Lung microvascular endothelial cell (primary cell): ENCODE data around the gene YLPM1. TPM values are rescaled to one million over a fixed set of nuclear protein-coding genes. Genes with fewer than 3 reads are reported as not detected.

Experiments used
- DNase-seq, 2 donors: peaks; one replicate each; pipeline versions ENCODE4 v3.0.0 to v3.0.0-alpha.2; 2010; ENCODE audit warnings: low read depth in 2 of 2
- total RNA-seq: library from RNA; depleted of rRNA; stranded (reverse); fragments of >200 nt; gene quantifications from 2 replicates; pipeline ENCODE4 v1.2.1, GENCODE V29; 2014

YLPM1 gene
- total RNA-seq, 1 donor from 2014 or later = 18.3 TPM

DNA sequence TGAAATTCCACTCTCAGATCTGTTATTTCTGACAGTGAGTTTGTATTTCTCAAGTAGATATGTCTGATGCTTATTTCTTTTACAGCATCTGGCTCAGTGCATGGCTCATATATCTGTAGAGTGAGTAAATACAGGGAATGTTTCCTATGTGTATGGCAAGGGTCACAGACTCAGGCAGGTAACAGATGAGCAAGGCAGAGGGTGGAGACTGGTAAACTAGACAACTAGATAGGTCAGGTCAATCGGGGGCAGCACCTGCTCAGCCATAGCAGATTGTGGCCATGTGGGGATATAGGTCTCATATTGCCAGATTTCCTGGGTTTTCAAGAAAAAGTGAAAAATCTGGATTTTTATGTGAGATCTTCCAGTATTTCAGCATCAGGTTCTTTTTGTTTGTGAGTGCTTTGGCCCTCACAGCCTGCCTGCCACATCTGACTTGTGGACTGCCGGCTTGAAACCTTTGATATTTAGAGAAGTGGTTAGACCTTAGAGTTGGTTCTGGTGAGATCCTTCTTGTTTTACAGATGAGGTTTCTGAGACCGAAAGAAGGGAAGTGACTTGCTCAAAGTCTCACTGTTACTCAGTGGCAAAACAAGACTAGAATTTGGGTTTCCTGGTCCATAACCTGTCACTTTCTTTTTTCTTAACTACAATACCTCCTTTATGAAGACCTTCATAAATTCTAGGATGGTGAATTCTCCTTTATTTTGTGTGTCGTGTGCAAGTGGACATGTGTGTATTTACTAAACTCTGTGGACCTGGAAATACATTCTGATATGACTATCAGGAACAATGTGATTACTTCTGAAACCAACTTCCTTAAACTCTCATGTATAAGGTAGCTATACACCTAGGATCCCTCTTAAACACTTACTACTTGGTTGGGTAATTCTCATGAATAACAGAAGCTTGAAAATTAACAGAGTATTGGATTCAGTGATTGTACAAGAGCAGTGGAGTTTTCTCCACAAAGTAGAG, 78.4 kb downstream of the YLPM1 start:
- DNase-seq = no peak

GRCh38 chr14:74843653-74844052, 80.5 kb downstream of the YLPM1 start:
- no peak for DNase-seq

- DNase-seq = no peak
Measured at GRCh38 chr14:74846168-74846567, 83.1 kb downstream of the YLPM1 start.

GRCh38 chr14:74846968-74847665, 84.0 kb downstream of the YLPM1 start:
- DNase-seq = peak in 1 of 2 donors; percentile 21

DNA sequence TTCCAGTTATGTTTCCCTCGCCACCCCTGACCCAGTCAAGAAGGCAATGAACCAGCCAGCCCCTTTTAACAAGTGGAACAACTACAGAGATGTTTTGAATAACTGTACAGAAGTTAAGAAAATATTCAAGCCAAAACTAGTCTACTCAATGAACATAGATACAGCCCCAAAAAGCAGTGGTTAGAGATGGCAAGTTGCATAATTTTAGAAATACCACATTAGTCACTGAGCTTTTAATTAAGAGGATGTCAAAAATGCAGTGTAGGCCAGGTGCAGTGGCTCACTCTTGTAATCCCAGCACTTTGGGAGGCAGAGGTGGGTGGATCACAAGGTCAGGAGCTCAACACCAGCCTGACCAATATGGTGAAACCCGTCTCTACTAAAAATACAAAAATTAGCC, 85.7 kb downstream of the YLPM1 start:
- no peak for DNase-seq

DNA sequence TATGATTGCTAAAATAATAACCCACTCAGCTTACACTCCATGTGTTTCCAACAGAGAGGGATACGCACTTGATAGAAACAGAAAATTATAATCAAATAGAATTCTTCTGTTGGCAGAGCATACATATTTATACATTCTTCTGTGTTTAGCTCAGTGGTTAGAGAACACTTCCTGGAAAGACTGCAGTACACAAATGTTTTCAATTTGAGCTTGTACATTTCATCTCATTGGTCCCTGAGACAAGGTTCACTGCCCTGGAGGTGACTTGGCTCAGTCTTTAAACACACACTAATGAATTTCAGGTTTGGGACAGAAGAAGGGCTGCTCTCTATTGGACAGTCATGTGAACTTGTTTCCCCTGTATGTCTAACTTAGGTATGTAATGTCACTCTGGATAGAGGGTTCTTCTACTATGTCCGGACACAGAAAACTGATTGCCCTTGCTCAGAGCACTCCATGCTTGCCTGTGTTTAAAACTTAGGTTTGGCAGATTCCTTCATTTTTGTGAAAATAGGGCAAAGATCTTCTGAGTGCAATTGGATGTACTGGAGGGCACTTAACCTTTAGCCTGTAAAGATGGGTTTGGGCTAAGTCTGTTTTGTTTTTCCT, 89.9 kb downstream of the YLPM1 start:
- DNase-seq = peak; percentile 41 to 67

DNA sequence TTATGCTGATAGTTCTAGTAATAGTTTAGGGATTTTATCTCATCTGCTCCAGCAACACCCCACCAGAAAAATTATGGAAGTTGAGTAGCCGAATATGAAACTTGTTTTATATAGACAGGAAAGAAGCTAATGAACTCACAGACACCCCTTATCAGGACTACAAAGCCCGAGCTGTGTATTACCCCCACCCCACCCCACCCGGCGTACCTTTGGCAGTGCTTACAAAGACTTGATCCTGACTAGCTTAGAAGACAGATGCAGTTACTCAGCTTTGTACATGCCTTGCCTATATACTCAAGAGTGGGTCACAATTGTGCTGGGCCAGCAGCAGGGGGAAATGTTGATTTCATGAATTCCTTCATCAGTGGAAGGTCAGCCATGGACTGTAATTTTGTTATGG, 90.5 kb downstream of the YLPM1 start:
- no peak for DNase-seq

DNA sequence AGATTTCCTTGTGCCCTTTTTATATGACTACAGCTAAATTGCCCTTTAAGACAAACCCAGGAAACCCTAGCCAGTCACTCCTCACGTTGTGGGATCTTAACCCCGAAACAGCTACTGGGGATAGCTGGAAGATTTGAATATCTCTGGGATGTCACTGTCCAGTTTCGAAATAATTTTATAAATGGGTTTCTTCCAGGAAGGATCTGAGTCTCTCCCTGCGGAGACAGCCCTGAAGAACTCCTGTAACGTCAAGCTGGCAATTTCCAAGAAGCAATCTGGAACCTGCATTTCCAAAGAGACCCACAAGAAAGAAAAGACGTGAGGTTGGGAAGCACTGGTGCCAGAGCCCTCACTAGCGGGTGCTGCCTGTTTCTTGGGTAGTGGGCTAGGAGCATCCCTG, 91.9 kb downstream of the YLPM1 start:
- DNase-seq = no peak

DNA sequence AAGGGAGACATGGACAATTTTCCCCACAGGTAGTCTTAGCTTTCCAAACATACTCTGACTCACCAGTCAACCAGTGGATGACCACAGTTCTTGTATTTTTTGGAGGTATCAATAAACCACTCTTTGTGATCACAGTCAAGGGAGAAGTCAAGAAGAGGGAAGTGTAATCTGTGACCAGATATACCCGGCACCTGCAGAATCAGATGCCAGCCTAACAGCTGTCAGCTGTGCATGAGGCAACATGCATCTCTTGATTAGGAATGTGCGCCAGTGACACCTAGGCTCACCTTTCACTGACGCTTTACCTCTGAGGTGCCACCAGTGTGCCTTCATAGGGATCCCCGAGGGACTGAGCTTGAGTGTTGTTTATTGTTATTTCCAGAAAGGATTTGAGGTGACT, 92.8 kb downstream of the YLPM1 start:
- no peak for DNase-seq

- no peak for DNase-seq
Measured at GRCh38 chr14:74856366-74856765, 93.2 kb downstream of the YLPM1 start.

GRCh38 chr14:74858022-74858421, 94.9 kb downstream of the YLPM1 start:
- no peak for DNase-seq

- DNase-seq = no peak
Measured at GRCh38 chr14:74859757-74860552, 96.8 kb downstream of the YLPM1 start.

DNA sequence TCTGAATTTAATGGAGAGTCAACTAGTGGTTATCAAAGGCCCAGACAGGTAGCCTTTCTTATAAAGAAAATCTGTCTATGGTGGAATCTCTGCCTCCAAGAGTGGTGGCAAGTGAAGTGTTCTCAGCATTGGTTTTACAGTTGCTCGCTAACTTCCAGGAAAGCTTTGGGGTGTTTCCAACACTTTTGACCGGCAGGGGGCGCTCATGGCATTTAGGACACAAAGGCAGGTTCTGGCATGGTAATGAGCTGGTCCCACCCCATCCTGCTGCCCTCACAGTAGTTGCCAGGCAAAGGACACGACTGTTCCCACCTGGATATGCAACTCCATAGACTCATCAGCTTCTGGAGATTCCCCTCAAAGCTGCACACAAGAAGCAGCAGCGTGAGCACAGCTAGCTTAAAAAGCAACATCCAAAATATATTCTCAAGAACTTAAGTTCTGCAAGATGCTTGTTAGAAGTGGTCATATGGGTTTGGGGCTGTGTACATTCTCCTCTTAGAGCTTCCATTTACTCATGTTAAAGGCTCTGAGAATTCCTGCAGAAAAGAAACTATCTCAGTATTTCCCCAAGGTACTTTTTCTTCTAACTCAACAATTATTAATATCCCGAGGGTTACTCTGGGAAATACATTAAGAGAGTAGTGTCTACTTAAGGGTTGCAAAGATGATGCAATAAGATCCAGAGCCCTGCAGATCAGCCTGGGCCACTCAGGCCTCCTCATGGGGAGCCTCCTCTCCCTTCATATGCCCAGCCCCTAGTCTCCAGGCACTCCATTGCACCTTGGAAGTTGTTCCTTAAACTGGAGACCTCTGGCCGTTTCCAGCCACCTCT, 98.0 kb downstream of the YLPM1 start:
- DNase-seq = peak; percentile 85 to 91

GRCh38 chr14:74861734-74862090, 98.6 kb downstream of the YLPM1 start:
- DNase-seq = no peak

DNA sequence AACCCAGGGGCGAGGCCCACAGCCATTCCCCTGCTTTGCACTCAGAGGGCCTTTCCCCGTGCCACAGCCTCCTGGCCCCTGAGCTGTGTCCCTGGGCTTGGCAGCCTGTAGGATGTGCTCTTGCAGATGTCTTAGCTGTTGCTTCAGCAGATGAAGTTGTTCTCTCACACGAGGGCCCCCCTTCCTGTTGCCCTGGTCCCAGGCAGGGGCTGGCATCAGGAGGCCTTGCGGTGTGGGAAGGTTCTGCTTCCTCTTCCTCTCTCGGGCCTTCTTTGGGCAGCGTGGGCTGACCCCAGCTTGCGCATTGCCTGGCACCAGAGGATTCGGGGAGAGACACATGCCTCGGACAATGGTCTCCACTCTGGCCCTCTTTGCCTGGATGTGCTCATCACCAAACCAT, 100.2 kb downstream of the YLPM1 start:
- no peak for DNase-seq

DNA sequence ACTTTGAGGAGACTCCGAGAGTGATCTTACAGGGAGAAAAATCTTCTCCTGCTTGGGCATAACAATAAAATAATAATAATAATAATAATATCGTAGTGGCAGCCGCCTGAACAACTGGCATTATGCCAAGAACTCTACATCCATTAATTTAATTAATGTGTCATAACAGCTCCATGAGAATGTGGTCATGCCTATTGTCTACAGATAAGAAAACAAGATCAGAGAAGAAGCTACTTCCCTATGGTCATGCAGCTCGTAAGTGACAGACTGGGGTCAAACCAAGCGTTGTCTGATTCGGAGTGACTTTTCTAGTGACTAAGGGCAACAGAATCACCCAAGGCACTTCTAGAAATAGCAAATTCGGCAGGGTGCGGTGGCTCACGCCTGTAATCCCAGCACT, 101.1 kb downstream of the YLPM1 start:
- peak in 1 of 2 donors; percentile 57 for DNase-seq

DNA sequence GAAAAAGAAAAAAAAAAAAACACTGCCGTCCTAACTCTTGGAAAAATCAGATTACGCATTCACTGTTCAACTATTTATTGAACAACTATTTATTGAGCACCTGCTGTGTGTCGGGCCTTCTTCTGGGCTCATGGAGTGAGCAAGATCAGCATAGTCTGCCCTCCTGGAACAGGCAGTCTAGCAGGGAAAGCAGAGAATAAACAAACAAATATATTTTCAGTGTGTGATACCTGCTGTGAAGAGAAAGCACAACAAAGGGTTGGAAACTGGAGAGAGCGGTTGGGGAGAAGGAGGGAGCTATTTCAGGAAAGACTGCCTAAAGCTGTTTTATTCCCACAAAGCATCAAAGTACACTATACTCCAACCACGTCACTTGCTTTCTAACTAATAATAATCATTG, 102.0 kb downstream of the YLPM1 start:
- DNase-seq = no peak

DNA sequence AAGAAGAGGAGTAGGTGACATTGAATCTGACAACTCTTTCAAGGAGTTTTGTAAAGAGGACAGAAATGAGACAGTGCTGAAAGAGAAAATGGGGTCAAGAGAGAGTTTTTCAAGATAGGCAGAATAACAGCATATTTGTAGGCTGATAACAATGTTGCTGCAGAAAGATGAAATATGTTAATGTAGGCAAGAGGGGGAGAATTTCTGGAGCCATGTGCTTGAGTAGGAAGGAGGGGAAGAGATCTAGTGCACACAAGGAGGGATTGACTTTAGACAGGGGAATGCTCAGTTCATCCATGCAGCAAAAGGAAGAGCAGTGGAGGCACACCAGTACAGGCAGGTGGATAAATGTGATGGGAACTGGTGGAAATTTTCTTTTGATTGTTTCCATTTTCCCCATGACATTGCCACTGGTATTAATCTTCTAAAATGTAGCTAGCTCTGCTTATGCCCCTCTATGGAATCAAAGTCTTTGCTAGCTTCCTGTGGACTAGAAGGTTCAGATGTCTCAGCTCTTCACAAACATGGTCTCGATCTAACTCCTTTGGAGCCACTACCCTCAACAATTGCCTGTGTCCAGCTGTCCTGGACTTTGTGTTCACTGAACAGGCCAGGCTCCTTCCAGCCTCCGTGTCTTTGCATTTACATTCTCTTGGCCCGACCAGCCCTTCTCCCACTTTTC, 103.7 kb downstream of the YLPM1 start:
- no peak for DNase-seq

- peak; percentile 50 to 85 for DNase-seq
Measured at GRCh38 chr14:74867673-74868072, 104.6 kb downstream of the YLPM1 start.

- no peak for DNase-seq
Measured at GRCh38 chr14:74868739-74869138, 105.6 kb downstream of the YLPM1 start.
